H9 (cell line): ENCODE results near the gene MTHFD1. TPM values are rescaled to one million over a fixed set of nuclear protein-coding genes. Genes with fewer than 3 reads are reported as not detected.

Experiments
- DNase-seq: peaks from one replicate; pipeline ENCODE4 v3.0.0-alpha.2; 2017
- H2AFZ ChIP-seq: one replicate; pipeline ENCODE4 v1.6.1; 2013; ENCODE audit warnings: mild to moderate bottlenecking, low read length, control low read depth, moderate library complexity
- H2AK5ac ChIP-seq: 2 replicates; pipeline ENCODE4 v1.6.1; 2013; ENCODE audit warnings: low read length, control low read depth, mixed read lengths; ENCODE audit not compliant: insufficient read length
- H2BK120ac ChIP-seq: one replicate; pipeline ENCODE4 v1.6.1; 2013; ENCODE audit warnings: low read depth, mild to moderate bottlenecking, low read length, control low read depth, inconsistent platforms; ENCODE audit not compliant: poor library complexity, severe bottlenecking
- H2BK12ac ChIP-seq: 2 replicates; pipeline ENCODE4 v1.6.1; 2013; ENCODE audit warnings: low read length, control low read depth, mixed read lengths, low read depth; ENCODE audit not compliant: insufficient read length
- H2BK15ac ChIP-seq: 2 replicates; pipeline ENCODE4 v1.6.1; 2013; ENCODE audit warnings: low read depth, low read length, control low read depth
- H2BK20ac ChIP-seq: one replicate; pipeline ENCODE4 v1.6.1; 2013; ENCODE audit warnings: low read depth, mild to moderate bottlenecking, low read length, control low read depth, inconsistent platforms; ENCODE audit not compliant: poor library complexity, severe bottlenecking
- H2BK5ac ChIP-seq: 2 replicates; pipeline ENCODE4 v1.6.1; 2013; ENCODE audit warnings: low read length, control low read depth, mixed read lengths; ENCODE audit not compliant: insufficient read length
- H3K14ac ChIP-seq: 2 replicates; pipeline ENCODE4 v1.6.1; 2013; ENCODE audit warnings: low read length, control low read depth; ENCODE audit not compliant: insufficient read depth
- H3K18ac ChIP-seq: 2 replicates; pipeline ENCODE4 v1.6.1; 2013; ENCODE audit warnings: low read depth, mild to moderate bottlenecking, mixed read lengths, low read length, control low read depth; ENCODE audit not compliant: insufficient read length
- H3K23ac ChIP-seq: 2 replicates; pipeline ENCODE4 v1.6.1; 2013; ENCODE audit warnings: low read length, control low read depth, mixed read lengths, low read depth; ENCODE audit not compliant: insufficient read length
- H3K23me2 ChIP-seq: 2 replicates; pipeline ENCODE4 v1.6.1; 2013; ENCODE audit warnings: low read depth, mild to moderate bottlenecking, mixed read lengths, low read length, control low read depth; ENCODE audit not compliant: insufficient read length, poor library complexity, severe bottlenecking
- H3K27ac ChIP-seq: 2 replicates; pipeline ENCODE4 v1.5.1; 2013; ENCODE audit warnings: low read length, control low read depth, mixed read lengths, low read depth; ENCODE audit not compliant: insufficient read length
- H3K27me3 ChIP-seq: 2 replicates; pipeline ENCODE4 v1.6.1; 2013; ENCODE audit warnings: low read length, control low read depth, inconsistent platforms; ENCODE audit not compliant: insufficient read depth
- H3K4ac ChIP-seq: 2 replicates; pipeline ENCODE4 v1.6.1; 2013; ENCODE audit warnings: low read depth, mild to moderate bottlenecking, control low read depth, inconsistent platforms, low read length, moderate library complexity
- H3K4me1 ChIP-seq: 2 replicates; pipeline ENCODE4 v1.6.1; 2013; ENCODE audit warnings: low read length, control low read depth, inconsistent platforms; ENCODE audit not compliant: insufficient read depth
- H3K4me2 ChIP-seq: 2 replicates; pipeline ENCODE4 v1.6.1; 2013; ENCODE audit warnings: low read length, control low read depth, mixed read lengths; ENCODE audit not compliant: insufficient read length, insufficient read depth
- H3K56ac ChIP-seq: 2 replicates; pipeline ENCODE4 v1.6.1; 2013; ENCODE audit warnings: low read depth, mild to moderate bottlenecking, mixed read lengths, low read length, control low read depth; ENCODE audit not compliant: insufficient read length
- H3K79me1 ChIP-seq: 2 replicates; pipeline ENCODE4 v1.6.1; 2013; ENCODE audit warnings: low read depth, mild to moderate bottlenecking, moderate library complexity, low read length, control low read depth, inconsistent platforms; ENCODE audit not compliant: insufficient read depth, poor library complexity, severe bottlenecking
- H3K79me2 ChIP-seq: 2 replicates; pipeline ENCODE4 v1.6.1; 2013; ENCODE audit warnings: low read length, control low read depth, inconsistent platforms; ENCODE audit not compliant: insufficient read depth
- H3K9ac ChIP-seq: 2 replicates; pipeline ENCODE4 v1.6.1; 2013; ENCODE audit warnings: low read length, control low read depth, mixed read lengths; ENCODE audit not compliant: insufficient read length; ENCODE audit errors: extremely low read depth
- H3K9me3 ChIP-seq: one replicate; pipeline ENCODE4 v1.6.1; 2013; ENCODE audit warnings: low read depth, low read length, inconsistent platforms; ENCODE audit not compliant: control insufficient read depth
- H3T11ph ChIP-seq: one replicate; pipeline ENCODE4 v1.6.1; 2013; ENCODE audit warnings: mild to moderate bottlenecking, low read length, control low read depth, inconsistent platforms
- H4K20me1 ChIP-seq: one replicate; pipeline ENCODE4 v1.6.1; 2013; ENCODE audit not compliant: control insufficient read depth, insufficient read length, insufficient read depth
- H4K5ac ChIP-seq: 2 replicates; pipeline ENCODE4 v1.6.1; 2013; ENCODE audit warnings: low read depth, mild to moderate bottlenecking, mixed read lengths, low read length, control low read depth; ENCODE audit not compliant: insufficient read length
- H4K8ac ChIP-seq: replicated peaks from 2 replicates; pipeline ENCODE4 v1.6.1; 2013; ENCODE audit warnings: low read length, control low read depth, mixed read lengths, low read depth; ENCODE audit not compliant: insufficient read length
- H4K91ac ChIP-seq: 2 replicates; pipeline ENCODE4 v1.6.1; 2013; ENCODE audit warnings: low read depth, mild to moderate bottlenecking, moderate library complexity, mixed read lengths, low read length, control low read depth; ENCODE audit not compliant: insufficient read length
- H3K27ac Mint-ChIP-seq, 3 experiments: 2 replicates in 2 of 3; 3 replicates in 1 of 3; pipeline ENCODE4 v1.8.0; 2020 to 2021; ENCODE audit warnings: mixed read lengths in 3 of 3, mild to moderate bottlenecking in 1 of 3, moderate library complexity in 1 of 3
- H3K27me3 Mint-ChIP-seq: 2 replicates; pipeline ENCODE4 v1.8.0; 2021; ENCODE audit warnings: low read depth, mild to moderate bottlenecking, moderate library complexity, mixed read lengths
- H3K36me3 Mint-ChIP-seq, 3 experiments: 2 replicates in 2 of 3; 3 replicates in 1 of 3; pipeline ENCODE4 v1.8.0; 2020 to 2021; ENCODE audit warnings: low read depth in 3 of 3, mixed read lengths in 3 of 3; ENCODE audit not compliant: insufficient read depth in 1 of 3
- H3K4me1 Mint-ChIP-seq, 2 experiments: 2 replicates each; pipeline ENCODE4 v1.8.0; 2020; ENCODE audit warnings: mixed read lengths in 2 of 2
- H3K4me3 Mint-ChIP-seq, 2 experiments: 2 replicates in 1 of 2; 3 replicates in 1 of 2; pipeline ENCODE4 v1.8.0; 2020 to 2021; ENCODE audit warnings: mild to moderate bottlenecking in 2 of 2, mixed read lengths in 2 of 2, moderate library complexity in 1 of 2
- H3K9me3 Mint-ChIP-seq, 2 experiments: 2 replicates in 1 of 2; 3 replicates in 1 of 2; pipeline ENCODE4 v1.8.0; 2020; ENCODE audit warnings: mild to moderate bottlenecking in 2 of 2, mixed read lengths in 2 of 2, moderate library complexity in 1 of 2
- CTCF ChIP-seq: fragments of 200-600 bp; sonication (generic); conservative IDR thresholded peaks from 3 replicates; pipeline ENCODE4 v1.8.0; 2021; ENCODE audit warnings: antibody characterized with exemption, mild to moderate bottlenecking
- WGBS: extraction: QIAGEN DNeasy Blood & Tissue Kit; methylation state at CpG from one replicate; pipeline ENCODE4 v1.1.7; 2013; ENCODE audit warnings: missing lambda C conversion rate, low lambda C conversion rate, mixed read lengths; ENCODE audit not compliant: insufficient read length; ENCODE audit errors: extremely low coverage; 5-methylcytosine and 5-hydroxymethylcytosine counted together
- total RNA-seq: library from RNA; stranded (reverse); gene quantifications from 2 replicates; pipeline ENCODE4 v1.2.1, GENCODE V29; 2021

MTHFD1 gene
- total RNA-seq, 1 experiment from 2014 or later, result 203 TPM

DNA sequence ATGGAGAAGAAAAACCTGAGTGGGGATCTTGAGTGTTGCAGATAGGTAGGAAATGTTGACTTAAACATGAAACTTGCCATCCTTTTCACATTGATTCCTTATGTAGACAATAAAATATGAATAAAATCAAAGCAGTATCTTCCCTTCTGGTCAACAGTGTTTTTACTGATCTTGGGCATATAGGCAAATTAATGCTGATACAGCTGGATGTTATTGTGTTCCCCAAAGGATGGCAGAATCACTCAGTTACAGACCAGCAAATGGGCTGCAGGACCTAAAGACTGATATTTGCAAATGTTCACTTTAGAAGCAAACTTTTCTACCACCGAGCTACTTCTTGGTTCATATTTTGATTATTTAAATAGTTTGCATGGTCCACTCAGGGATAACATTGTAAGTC is 33.9 kb downstream of the MTHFD1 start:
- Histone ChIP-seq H2BK5ac (no peak overlapping the region), H3T11ph (no peak overlapping the region), H3K4ac (no peak overlapping the region), H3K27ac (no peak overlapping the region), H3K4me1 (no peaks in the 10 kb centered on the region), H2BK20ac (no peak overlapping the region), H3K9me3 (no peaks in the 10 kb centered on the region), H2AK5ac (no peak overlapping the region), H2BK120ac (no peak overlapping the region), H3K23ac (no peak overlapping the region), H3K79me2 (no peaks in the 10 kb centered on the region), H3K56ac (no peak overlapping the region), H2BK12ac (no peak overlapping the region), H4K20me1 (no peaks in the 10 kb centered on the region), H4K91ac (no peak overlapping the region), H3K9ac (no peak overlapping the region), H2AFZ (no peak overlapping the region), H3K14ac (no peak overlapping the region), H4K8ac (no peak overlapping the region), H4K5ac (no peak overlapping the region), H2BK15ac (no peak overlapping the region), H3K23me2 (peaks cover 2% of the 10 kb centered on the region), H3K79me1 (no peaks in the 10 kb centered on the region), H3K4me2 (no peak overlapping the region), H3K27me3 (no peaks in the 10 kb centered on the region), H3K18ac (no peak overlapping the region)
- H3K4me1 Mint-ChIP-seq, result no peaks in the 10 kb centered on the region
- no peak overlapping the region for H3K27ac Mint-ChIP-seq
- TF ChIP-seq CTCF, result no peak
- no peak for DNase-seq
- no peaks in the 10 kb centered on the region for H3K9me3 Mint-ChIP-seq
- WGBS, result no CpG with 5 or more reads among the region's 1 CpG
- peaks cover 66 to 95% (median 85%) of the 10 kb centered on the region in 3 experiments; a peak in 6 of 7 replicates for H3K36me3 Mint-ChIP-seq
- H3K4me3 Mint-ChIP-seq, result no peak overlapping the region
- H3K27me3 Mint-ChIP-seq, result no peaks in the 10 kb centered on the region
